Measurements from ENCODE around the gene SARM1.

The SARM1 gene

DNA sequence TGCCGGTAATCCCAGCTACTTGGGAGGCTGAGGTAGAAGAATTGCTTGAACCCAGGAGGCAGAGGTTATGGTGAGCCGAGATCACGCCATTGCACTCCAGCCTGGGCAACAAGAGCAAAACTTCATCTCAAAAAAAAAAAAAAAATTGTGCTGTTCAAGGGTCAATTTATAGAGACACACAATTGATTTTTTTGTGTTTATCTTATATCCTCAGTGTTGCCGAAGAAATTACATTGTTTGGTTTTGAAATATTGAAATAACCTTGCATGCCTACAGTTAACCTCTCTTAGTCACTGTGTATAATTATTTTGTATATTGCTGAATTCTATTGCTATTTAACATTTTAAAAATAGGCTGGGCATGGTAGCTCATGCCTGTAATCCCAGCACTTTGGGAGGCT is 56.5 kb downstream of the SARM1 start:
- peak in 1 of 3 donors; percentile 16 for DNase-seq

DNA sequence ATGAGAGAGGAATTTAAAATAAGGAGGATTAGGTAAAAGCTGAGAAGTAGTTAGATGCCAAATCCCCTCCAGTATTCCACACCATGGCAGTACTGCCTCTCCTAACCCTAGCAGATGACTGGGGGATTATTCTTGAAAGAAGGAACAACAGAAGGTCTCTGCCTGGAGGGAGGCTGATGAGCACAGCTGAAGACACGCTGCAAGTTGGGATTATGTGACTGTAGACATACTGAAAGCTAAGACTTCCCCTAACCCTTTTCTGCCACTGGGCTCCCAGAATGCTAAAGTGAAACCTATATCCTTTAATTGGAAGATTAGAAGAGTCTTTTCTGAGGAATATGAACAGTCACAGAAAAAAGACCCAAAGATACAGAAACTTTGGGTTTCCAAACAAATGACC is 62.2 kb downstream of the SARM1 start:
- peak; percentile 26 to 67 (median 50) for DNase-seq

DNA sequence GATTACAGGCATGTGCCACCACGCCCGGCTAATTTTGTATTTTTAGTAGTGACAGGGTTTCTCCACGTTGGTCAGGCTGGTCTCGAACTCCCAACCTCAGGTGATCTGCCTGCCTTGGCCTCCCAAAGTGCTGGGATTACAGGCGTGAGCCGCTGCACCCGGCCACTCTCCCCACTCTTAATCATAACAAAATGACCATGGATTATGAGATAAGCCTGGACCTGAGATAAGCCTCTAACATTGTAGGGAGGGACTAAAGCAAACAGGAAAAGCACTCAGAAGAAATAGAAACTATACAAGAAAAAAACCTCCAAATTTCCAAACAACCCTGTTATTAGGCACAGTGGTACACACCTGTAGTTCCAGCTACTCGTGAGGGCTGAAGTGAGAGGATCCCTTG is 62.8 kb downstream of the SARM1 start:
- peak in 1 of 3 donors; percentile 6 for DNase-seq

DNA sequence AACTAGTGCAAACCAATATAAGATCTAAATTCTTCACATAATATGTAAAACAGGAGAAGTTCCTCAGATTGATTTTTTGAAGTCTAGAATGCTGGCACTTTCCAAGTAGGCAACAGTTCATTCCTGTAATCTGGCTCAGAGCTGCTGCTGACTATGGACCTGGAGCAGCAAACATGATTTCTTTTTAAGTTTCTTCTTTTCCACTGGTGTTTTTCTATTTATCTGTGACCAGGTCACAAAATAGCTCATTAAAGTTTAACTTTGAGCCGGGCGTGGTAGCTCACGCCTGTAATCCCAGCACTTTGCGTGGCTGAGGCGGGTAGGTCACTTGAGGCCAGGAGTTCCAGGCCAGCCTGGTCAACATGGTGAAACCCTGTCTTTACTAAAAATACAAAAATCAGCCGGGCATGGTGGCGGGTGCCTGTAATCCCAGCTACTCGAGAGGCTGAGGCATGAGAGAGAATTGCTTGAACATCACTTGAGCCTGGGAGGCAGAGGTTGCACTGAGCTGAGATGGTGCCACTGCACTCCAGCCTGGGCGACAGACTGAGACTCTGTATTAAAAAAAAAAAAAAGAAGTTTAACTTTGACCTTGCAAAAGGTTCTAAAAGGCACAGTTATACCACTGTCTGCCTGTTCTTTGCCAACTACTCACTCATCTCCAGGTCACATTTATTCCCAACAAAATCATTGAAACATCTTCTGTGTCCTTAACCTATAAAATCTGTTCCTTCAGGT is 72.6 kb downstream of the SARM1 start:
- DNase-seq = no peak

DNA sequence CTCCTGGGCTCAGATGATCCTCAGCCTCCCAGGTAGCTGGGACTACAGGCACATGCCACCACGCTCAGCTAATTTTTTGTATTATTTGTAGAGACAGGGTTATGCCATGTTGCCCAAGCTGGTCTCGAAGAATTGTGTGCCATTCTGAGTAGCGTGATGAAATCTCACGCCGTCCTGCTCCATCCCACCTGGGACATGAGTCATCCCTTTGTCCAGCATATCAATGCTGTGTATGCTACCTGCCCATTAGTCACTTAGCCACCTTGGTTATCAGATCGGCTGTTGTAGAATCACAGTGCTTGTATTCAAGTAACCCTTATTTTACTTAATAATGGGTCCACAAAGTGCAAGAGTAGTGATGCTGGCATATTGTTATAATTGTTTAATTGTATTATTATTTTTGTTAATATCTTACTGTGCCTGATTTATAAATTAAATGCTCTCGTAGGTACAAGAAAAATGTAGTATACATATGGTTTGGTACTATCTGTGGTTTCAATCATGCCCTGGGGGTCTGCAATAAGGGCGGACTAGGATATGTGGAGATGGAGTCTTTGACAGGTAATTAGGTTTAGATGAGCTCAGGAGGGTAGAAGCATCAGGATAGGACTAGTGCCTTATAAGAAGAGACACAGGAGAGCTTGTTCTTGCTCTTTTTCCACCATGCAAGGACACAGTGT is 75.4 kb downstream of the SARM1 start:
- no peak for DNase-seq

DNA sequence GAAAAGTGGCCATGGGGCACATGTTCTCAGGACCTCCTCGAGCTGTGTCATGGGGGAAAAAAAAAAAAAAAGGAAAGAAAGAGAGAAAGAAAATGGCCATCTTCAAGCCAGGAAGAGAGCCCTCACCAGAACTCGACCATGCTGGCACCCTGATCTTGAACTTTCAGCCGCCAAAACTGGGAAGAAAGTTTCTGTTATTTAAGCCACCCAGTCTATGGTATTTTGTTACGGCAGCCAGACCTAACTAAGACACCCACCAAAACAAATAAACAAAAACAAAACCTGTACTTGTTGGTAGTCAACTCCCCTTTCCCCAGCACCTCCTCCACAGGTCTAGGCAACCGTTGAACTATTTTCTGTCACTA is 75.9 kb downstream of the SARM1 start:
- no peak for DNase-seq

DNA sequence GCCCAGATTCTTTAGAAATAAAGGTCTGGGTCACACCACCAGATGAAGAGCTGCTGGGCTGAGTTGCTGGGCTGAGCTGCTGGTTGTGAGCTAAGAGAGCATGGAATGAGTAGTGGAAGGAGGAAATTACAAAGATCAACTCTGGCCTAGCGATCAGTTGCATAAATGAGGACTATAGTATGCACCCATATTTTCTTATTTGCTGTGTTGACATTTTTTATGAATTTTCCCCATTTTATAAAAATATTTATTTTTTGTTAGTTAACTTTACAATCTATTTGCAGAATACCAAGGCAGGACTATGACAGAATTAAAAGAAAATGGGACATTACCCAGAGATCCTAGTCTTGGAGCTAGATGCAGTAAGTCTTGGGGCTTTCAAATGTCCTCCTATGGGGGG is 78.4 kb downstream of the SARM1 start:
- DNase-seq = no peak

Measured in suppressor macrophage treated with lipopolysaccharide for 1 hour (primary cell).